Right ventricle myocardium inferior (tissue), 1 donor: ENCODE measurements around the gene IGLL1. TPM values are rescaled to one million over a fixed set of nuclear protein-coding genes. Genes with fewer than 3 reads are reported as not detected.
"Not testable (repeated sequence)": the region's sequence is repeated elsewhere in the genome, so short reads cannot be mapped to it uniquely, and the experiment has no call there.

ENCODE experiments used
- ATAC-seq: fragments of 200-7000 bp; cut with Tn5 transposase; one replicate; pipeline ENCODE4 v1.9.1; 2020; ENCODE audit warnings: mild to moderate bottlenecking, moderate library complexity
- DNase-seq: peaks from one replicate; pipeline ENCODE4 v3.0.0; 2021; ENCODE audit errors: missing footprints
- intact Hi-C: fragments of 100-400 bp; cut with DNase I; formaldehyde crosslinking; loops from one replicate; pipeline ENCODE4 v1.11.0; 2022
- long read RNA-seq: library from polyadenylated mRNA; unstranded; transcript quantifications from one replicate; pipeline ENCODE4 v2.0.0, GENCODE V29; 2021
- total RNA-seq: library from RNA; stranded (reverse); fragmentation: NEBNext Ultra II Directional; extraction: Animal tissue kit (Norgen Biotek cat#: 25700); gene quantifications from one replicate; pipeline ENCODE4 v1.2.1, GENCODE V29; 2021
- donor health status: DM: no; HTN: yes; CAD: no; lungs with severe emphysema.

The IGLL1 gene
- not detected for total RNA-seq
- long read RNA-seq = 0 reads

DNA sequence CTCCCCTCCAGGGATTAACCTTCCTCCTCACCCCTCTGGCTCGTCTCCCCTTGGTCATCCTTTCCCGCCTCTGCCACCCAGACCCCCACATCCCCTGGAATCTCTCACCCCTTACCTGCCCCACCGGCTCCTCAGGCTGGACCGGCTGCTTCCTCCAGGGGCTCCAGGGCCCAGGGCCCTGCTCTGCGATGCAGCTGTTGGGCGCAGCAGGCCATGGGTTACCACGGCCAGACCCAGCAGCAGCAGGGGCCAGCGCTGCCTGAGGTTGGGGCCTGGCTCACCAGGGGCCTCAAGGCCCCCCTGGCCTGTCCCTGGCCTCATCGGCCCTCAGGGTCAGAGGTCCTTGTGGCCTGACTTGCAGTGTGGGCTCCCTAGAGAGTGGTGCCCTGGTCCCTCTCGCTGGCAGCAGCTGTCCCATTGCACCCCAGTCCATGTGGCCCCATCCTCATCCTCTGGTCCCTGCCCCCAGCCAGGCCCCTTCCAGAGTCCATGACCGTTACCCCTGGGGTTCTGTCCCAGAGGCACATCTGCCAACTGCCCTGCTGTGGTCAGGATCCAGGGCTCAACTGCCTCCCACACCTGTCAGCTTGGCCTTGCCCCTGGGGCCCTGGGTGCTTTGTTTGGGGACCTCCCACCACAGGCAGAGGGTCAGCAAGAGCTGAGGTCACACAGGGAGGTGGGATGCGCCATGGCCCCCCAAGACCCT lies at the start of gene IGLL1:
Gene IGLL1 (minus strand): TSS at position 421 of the 706 bp plus-strand sequence. CDS start 100 bp downstream, at position 321.
- no peak for ATAC-seq
- intact Hi-C loops = no loop called here
- no peak for DNase-seq

DNA sequence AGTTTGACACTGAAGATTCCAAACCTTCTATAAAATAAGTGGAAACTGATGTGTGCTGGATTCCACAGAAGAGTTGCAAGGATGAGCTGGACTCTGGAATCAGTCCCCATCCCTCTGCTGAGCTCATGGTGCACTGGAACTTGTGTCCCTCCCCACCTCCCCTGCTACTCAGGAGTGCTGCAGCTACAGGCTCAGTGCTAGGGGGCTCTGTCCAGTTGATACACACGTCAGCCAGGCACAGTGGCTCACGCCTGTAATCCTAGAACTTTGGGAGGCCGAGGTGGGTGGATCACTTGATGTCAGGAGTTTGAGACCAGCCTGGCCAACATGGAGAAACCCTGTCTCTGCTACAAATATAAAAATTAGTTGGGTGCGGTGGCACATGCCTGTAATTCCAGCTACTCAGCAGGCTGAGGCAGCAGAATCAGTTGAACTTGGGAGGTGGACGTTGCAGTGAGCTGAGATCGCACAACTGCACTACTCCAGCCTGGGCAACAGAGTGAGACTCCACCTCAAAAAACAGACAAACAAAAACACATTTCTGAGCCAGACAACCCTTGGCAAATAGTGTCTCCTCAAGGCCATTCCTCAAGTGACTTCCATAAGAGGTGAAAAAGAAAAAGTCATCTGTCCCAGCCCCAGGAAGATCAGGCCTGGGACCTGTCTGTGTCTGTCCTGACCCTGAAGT lies 48.1 kb upstream of the IGLL1 start:
- DNase-seq, ATAC-seq: not testable (repeated sequence)
- intact Hi-C loops = loop anchor here (5.0 kb wide), 1 partner anchor 139 kb away; the partner anchor contains the start of gene CHCHD10

DNA sequence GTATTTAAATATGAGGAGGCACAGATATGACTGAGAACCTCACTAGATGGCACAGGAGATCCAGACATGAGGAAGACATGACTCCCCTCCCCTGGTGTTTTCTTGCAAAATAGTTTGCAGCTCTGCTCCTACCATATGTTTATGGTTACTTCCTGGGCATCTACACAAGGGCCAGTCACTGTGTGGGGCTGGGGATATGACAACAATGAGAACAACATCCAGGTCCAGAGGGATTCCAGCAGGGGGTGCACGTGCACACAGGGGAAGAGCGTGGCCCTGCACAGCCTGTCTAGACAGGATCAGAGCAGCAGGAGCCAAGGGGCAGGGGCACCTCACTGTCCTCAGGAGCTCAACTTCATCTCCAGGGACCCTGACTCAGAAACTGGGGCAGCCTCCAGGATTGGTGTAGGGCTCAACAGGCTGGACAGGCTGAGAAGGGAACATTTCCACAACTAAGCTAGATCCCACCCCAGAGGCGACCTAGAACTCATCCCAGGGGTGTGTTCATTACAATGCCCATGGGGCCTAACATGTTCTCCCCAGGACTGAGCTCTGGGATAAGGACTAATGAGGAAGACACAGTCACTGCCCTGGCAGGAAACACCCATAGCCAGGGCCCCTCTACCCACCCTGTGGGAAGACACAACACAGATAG lies 47.4 kb upstream of the IGLL1 start:
- intact Hi-C loops = loop anchor here (5.0 kb wide), 1 partner anchor 140 kb away; the partner anchor contains the start of gene CHCHD10
- peak; percentile 84 for ATAC-seq
- DNase-seq = not testable (repeated sequence)

DNA sequence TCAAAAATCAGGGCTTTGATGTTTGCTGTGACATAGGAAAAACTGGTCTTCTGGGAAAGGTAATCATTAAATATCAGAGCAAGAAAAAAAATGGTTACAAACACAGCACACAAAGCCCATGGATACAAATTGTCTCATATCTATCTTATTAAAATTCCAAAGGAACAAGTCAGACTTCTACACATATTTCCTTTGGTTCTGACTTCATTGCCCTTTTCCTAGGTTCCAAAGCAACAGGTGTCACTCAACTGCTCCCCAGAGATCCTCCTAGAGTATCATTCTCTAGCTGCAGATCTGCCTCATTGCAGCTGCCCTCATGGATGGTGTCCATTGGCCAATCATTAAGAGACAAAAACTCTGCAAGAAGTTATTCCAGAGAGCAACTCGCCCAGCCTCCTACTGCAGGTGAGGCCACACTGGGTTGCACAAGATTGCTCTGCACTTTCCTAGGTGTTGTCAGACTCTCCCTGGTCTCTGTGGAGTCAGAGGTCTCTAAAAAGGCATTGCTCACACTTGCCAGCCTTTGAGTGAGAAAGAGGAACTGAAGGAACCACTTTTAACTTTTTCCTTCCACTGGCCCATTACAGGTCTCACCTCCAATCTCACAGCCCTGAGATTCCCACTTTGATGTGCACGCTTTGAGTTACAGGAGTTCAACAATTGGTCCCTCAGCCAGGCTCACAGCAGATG lies 46.3 kb upstream of the IGLL1 start:
- intact Hi-C loops = loop anchor here (5.0 kb wide), 1 partner anchor 141 kb away; the partner anchor contains the start of gene CHCHD10

DNA sequence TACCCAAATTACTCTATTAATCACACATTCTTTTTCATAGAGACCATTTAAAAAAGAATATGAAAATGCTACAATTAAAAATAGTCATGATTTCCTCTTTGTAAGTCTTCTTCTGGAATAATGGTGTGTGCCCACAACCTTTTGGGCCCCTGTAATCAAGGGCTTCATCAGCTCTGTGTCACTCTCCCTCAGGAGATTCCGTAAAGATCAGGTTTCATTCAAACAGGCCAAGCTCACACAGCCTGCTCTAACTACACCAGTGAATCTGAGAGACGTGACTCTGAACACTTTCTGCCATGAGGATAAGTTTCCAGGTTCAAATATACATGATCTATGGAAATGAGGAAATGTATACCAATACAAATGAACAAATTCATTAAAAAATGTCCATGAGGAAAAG lies 42.5 kb upstream of the IGLL1 start:
- ATAC-seq (no peak), DNase-seq (no peak)
- intact Hi-C loops = no loop called here

More for the DNA sequence above, 46.3 kb upstream of the IGLL1 start:
- ATAC-seq = no peak
- DNase-seq = no peak

DNA sequence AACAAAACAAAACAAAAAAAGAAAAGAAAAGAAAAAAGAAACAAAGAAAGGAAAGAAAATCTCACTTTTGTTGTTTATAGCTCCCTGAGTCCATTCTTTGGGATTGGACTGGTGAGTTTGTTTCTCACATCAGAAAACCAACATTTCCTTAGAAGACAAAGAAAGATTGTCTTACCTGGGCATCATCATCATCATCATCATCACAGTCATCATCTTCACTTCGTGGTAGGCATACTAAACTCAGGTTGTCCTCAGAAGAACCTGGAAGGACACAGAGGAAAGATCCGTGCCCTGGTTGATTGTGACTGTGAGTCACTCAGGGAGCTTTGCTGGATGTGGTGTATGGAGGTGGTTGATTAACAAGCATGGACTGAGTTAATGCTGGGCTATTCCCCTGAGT lies 41.8 kb upstream of the IGLL1 start:
- intact Hi-C loops, DNase-seq, ATAC-seq: not testable (repeated sequence)

DNA sequence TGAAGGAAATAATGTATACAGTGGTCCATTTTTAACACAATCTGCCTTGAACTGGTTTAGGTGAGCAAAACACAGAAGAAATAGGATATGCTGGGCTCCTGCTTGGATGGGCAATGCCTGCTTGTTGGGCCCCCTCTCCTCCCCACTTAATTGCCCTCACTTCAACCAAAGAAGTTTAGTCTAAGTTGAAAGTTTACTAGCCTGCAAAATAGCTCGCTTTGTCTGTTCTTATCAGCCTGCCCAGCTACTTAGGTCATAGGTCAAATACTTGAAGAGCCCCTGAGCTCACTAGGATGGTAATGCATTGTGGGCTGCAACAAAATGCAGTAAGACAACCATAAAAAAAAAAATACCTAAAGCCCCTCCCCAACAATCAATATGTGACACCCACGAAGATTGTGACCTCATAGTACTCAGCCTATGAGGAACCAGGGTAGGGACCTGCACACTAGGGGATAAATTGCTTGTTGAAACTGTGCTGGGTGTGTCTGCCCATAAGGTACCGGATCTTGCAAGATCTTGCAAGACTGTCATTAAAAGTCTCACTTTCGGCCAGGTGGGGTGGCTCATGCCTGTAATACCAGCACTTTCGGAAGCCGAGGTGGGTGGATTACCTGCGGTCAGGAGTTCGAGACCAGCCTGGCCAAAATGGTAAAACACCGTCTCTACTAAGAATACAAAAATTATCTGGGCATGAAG lies 41.1 kb upstream of the IGLL1 start:
- intact Hi-C loops = no loop called here
- no peak for ATAC-seq
- no peak for DNase-seq

DNA sequence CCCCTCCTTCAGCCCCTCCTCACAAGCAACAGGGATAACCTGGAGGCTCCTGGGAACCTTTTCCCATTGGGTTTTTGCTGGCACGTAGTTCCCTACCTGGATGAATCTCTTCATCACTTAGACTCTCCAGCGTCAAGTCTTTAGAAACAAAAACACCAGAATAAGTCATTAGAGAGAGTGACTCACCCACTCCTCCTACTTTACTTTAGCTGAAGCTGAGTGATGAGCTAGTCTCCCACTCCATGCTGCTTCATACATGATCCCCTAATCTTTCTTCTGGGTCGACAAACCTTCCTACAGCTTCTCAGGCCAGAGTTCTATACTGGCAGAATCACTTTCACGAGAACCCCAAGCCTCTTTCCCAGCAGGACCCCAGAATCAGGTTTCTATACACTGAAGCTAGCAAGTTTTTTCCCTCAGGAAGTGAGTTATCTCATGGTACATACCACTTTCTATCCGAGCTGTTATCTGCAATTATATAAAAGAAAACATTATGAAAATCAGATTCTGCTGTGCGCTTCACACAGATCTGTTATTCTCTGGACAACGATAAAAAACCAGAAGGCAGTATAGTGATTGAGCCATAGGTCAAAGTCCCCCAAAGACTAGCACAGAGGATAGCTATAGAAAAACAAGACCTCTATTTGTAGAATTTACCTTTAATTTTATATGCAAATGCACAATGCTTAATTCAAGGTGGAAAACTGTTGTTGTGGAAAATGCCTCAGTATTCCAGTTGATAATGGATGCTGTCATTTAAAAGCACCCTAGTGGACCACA lies 33.3 kb upstream of the IGLL1 start:
- intact Hi-C loops = no loop called here
- no peak for ATAC-seq

DNA sequence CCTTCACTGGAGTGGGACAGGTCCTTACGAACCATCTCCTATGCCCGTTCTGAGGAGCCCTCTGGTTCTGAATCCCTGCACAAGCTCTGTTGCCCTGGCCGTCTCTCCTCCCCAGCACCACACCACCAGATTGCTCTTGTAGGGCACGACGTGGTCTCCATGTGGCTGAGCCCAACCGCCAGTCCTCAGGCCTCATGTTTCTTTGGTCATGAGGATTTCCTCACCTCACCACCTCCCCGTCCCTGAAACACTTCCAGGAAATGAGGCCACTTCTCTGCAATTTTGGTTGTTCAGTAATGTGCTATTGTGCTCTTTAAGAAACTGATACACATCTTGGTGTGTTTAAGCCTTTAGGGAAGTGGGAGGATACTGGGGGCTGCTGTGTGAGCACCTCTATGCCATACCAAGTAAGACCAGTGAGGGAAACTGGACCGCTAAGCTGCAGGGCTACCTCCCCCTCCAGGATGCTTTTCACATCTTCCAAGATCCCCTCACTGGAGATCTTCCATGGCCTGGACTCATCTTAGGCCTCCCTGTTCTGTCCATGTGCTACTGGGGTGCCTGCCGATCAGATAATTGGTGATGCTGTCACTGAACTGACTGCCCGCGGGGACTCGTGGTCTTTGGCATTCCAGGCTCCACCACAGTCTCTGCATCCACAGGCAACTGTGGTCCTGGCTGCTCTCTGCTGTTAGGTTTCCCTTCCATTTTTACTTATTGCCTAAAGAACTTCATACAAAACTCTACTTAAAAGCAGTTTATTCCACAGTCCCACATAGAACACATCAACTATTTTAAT lies 30.1 kb upstream of the IGLL1 start:
- intact Hi-C loops = no loop called here
- DNase-seq (no peak), ATAC-seq (no peak)

More for the DNA sequence above, 33.3 kb upstream of the IGLL1 start:
- DNase-seq = no peak

DNA sequence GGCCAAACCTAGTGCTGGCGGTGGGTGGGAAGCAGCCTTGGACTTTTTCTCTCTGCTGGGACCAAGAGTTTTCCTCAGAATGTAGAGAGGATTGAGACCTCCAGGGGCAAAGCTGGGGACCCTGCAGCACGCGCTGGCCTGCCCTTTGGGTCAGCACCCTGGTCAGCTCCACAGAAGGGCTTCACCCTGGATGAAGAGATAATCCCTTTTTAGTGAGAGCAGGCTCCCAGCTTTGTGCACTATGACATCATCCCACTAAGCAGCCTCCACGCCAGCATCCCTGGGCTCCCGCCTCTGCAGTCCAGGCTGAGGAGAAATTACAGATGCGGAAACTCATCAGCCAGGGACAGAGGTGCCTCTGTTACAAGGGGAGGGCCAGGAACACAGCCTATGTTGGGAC lies 28.5 kb upstream of the IGLL1 start:
- ATAC-seq (no peak), DNase-seq (no peak)
- intact Hi-C loops = no loop called here

DNA sequence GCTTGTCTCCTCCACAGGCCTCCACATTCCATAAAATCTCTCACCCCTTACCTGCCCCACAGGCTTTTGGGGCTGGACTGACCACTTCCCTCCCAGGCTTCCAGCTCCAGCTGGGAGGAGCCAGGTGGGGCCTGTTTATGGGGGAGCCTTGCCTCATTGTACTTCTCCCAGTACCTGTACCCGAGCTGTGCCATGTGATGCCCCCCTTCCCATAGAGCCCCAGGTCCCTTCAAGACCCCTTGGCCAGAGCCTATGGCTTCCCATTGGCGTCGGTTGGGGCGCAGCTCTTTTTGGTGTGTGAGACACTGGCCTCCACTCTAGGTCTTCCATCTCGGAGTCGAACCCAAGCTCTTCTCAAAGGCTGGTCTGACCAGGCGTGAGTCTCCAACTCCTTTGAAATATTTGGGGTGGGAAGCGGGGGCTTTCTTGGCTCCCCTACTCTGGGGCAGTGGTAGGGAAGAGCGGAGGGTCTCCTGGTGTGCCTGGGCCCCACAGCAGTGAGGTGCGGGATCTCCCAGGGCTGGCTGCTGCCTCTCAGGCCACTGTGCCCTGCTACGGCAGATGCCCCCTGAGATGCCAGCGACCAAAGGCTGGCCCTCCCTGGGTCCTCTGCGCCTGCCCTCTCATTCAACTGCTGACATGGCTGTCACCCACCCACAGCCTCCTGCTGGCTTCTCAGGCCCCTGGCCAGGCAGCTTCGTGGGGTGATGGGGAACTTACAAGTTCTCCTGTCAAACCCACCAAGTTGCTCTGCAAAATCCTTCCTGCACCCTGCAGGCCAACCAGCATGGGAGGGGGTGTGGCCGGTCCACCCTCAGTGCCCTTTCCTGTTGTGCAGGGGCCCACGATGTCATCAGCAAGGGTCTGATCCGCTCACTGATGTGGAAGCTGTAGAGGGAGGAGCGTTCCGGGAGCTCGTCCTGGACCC lies 26.4 kb upstream of the IGLL1 start:
- intact Hi-C loops = no loop called here
- ATAC-seq (no peak), DNase-seq (no peak)

DNA sequence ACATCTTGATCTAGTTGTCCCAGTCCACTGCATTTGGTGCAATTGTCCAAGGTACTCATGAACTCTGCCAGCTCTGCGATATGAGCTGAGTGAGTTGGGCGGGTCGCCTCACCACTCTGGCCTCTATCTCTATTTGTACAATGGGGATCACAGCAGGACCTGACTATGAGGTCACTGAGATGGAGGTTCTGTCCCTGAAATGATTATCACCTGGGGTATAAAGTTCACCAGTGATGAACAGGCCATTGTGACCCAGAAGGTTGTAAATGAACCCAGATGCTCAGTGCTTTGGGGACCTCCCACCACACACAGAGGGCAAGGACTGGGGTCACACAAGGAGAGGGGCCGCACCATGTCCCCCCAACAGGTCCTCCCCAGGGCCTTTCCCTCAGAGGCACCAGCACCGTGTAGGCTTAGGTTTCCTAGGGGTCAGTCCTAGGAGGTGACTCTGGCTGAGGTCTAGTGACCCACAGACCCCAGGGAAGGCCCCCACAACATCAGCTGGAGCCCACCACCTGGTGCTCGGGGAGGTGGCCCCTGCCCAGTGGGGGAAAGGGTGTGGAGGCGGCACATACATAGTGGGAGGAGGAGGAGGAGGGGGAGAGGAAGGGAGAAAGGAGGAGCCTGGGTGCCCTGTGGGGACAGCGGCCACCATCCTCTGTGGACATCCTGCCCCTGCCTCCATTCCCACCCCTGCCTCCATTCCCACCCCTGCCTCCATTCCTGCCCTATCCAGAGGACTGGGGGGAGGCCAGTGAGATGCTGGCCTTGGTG lies 25.0 kb upstream of the IGLL1 start:
- intact Hi-C loops = no loop called here
- DNase-seq (no peak), ATAC-seq (no peak)

DNA sequence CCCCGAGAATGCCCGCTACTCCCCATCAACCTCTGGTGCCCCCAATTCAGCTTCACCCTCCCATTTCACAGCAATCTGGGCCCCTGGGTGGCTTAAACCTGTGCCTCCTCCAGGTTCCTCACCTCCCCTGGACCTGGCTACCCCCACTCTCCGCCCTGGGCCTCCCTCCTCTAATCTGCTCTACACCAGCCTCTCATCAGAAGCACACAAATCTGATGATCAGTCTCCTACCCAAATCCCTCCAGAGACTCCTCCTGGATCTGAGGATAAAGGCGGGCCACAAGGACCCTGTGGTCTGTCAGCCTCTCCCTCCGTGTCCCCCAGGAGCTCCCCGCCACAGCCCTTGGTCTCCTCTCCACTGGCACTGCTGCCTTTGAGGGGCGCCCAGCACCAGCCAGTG lies 23.2 kb upstream of the IGLL1 start:
- intact Hi-C loops = no loop called here
- DNase-seq = no peak
- no peak for ATAC-seq

DNA sequence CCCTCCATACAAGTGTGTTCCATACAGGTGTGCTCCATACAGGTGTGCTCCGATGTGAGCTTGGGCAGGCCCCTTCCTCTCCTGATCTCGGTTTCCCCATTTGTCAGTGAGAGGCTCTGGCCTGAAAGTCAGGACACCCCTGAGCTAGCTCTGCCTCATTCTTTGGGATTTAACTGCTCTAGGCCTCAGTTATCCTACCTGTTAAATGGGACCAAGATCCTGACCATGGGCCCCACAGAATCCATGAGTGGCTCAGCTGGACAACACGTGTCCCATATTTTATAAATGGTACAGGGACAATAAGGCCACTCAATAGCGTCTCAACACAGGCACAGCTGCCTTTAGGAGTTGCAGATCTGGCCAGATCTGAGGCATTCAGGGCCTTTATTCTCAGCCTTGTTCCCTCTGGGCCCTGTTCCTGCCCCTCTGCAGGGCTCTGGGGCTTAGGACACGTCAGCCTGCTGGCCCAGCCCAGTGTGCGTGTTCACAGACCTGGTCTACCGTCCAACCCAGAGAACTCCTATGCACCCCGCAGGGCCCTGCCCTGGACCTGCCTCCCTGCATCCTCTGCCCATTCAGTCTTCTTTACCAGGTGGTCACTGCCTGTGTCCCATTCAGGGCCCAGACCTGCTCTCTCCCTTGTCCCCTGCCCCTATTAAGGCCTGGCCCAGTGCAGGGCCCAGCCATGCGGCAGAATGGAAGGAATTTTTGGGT lies 18.9 kb upstream of the IGLL1 start:
- no peak for DNase-seq
- ATAC-seq = no peak
- intact Hi-C loops = no loop called here
